KMS-11 (cell line): ENCODE data around the gene PHB1.

ENCODE experiments used
- H2AFZ ChIP-seq: fragments of 200-600 bp; sonication (generic); 2 replicates; pipeline ENCODE4 v1.6.1; 2016; ENCODE audit warnings: antibody characterized with exemption, mixed run types, low read depth
- H3K27ac ChIP-seq: fragments of 200-600 bp; sonication (generic); 2 replicates; pipeline ENCODE4 v1.6.1; 2016; ENCODE audit warnings: mild to moderate bottlenecking, mixed run types
- H3K27me3 ChIP-seq: fragments of 200-600 bp; sonication (generic); 2 replicates; pipeline ENCODE4 v1.6.1; 2017; ENCODE audit warnings: mild to moderate bottlenecking, low read depth, mixed run types, moderate library complexity; ENCODE audit not compliant: insufficient read depth
- H3K36me3 ChIP-seq: fragments of 200-600 bp; sonication (generic); 2 replicates; pipeline ENCODE4 v1.6.1; 2017; ENCODE audit warnings: mild to moderate bottlenecking, mixed run types; ENCODE audit not compliant: insufficient read depth
- H3K4me1 ChIP-seq: fragments of 200-600 bp; sonication (generic); 2 replicates; pipeline ENCODE4 v1.6.1; 2016; ENCODE audit warnings: mild to moderate bottlenecking, low read depth, mixed run types; ENCODE audit not compliant: poor library complexity, severe bottlenecking
- H3K4me2 ChIP-seq: fragments of 200-600 bp; sonication (generic); 2 replicates; pipeline ENCODE4 v1.7.0; 2016; ENCODE audit warnings: mild to moderate bottlenecking, mixed run types
- H3K4me3 ChIP-seq: fragments of 200-600 bp; sonication (generic); IDR thresholded peaks from 2 replicates; pipeline ENCODE4 v1.6.1; 2017; ENCODE audit warnings: low read depth, low read length, mixed read lengths; ENCODE audit not compliant: insufficient read depth
- H3K79me2 ChIP-seq: fragments of 200-600 bp; sonication (generic); 2 replicates; pipeline ENCODE4 v1.6.1; 2016; ENCODE audit warnings: low read depth, mixed run types; ENCODE audit not compliant: insufficient read depth
- H3K9ac ChIP-seq: fragments of 200-600 bp; sonication (generic); 2 replicates; pipeline ENCODE4 v1.6.1; 2016; ENCODE audit warnings: mild to moderate bottlenecking, mixed run types
- H4K20me1 ChIP-seq: fragments of 200-600 bp; sonication (generic); 2 replicates; pipeline ENCODE4 v1.6.1; 2016; ENCODE audit warnings: mild to moderate bottlenecking, mixed run types; ENCODE audit not compliant: insufficient read depth
- CTCF ChIP-seq: fragments of 200-600 bp; sonication (generic); conservative IDR thresholded peaks from 2 replicates; pipeline ENCODE4 v1.6.1; 2017; ENCODE audit warnings: low read depth, mild to moderate bottlenecking, antibody characterized with exemption, low read length, moderate library complexity, mixed read lengths

Gene PHB1

GRCh38 chr17:49388290-49388640, 26.4 kb downstream of the PHB1 start:
- H4K20me1 ChIP-seq: no peaks in the 10 kb centered on the region
- H2AFZ ChIP-seq: no peak overlapping the region
- no peaks in the 10 kb centered on the region for H3K4me1 ChIP-seq
- H3K4me3 ChIP-seq: no peak overlapping the region
- H3K27me3 ChIP-seq: no peaks in the 10 kb centered on the region
- H3K27ac ChIP-seq: no peak overlapping the region
- no peak overlapping the region for H3K9ac ChIP-seq
- H3K79me2 ChIP-seq: no peaks in the 10 kb centered on the region
- no peak overlapping the region for H3K4me2 ChIP-seq
- no peaks in the 10 kb centered on the region for H3K36me3 ChIP-seq
- no peak for TF ChIP-seq CTCF

GRCh38 chr17:49387498-49388289, 27.0 kb downstream of the PHB1 start:
- Histone ChIP-seq H2AFZ (no peak overlapping the region), H3K4me2 (no peak overlapping the region)
- TF ChIP-seq CTCF: no peak

GRCh38 chr17:49386373-49386772, 28.3 kb downstream of the PHB1 start:
- Histone ChIP-seq H3K36me3 (no peaks in the 10 kb centered on the region), H3K4me3 (no peak overlapping the region), H4K20me1 (no peaks in the 10 kb centered on the region), H3K27ac (no peak overlapping the region), H3K4me2 (no peak overlapping the region), H3K79me2 (no peaks in the 10 kb centered on the region), H3K4me1 (no peaks in the 10 kb centered on the region), H3K27me3 (no peaks in the 10 kb centered on the region), H2AFZ (no peak overlapping the region), H3K9ac (no peak overlapping the region)
- TF ChIP-seq CTCF: no peak

More at GRCh38 chr17:49387498-49388289, 27.0 kb downstream of the PHB1 start:
- Histone ChIP-seq H4K20me1 (no peaks in the 10 kb centered on the region), H3K4me3 (no peak overlapping the region), H3K79me2 (no peaks in the 10 kb centered on the region), H3K27ac (no peak overlapping the region), H3K27me3 (no peaks in the 10 kb centered on the region), H3K36me3 (no peaks in the 10 kb centered on the region), H3K9ac (no peak overlapping the region), H3K4me1 (no peaks in the 10 kb centered on the region)

- Histone ChIP-seq H3K9ac (no peak overlapping the region), H3K4me1 (no peaks in the 10 kb centered on the region), H3K79me2 (no peaks in the 10 kb centered on the region), H3K27ac (no peak overlapping the region), H3K27me3 (no peaks in the 10 kb centered on the region), H3K4me2 (no peak overlapping the region), H4K20me1 (no peaks in the 10 kb centered on the region), H3K4me3 (no peak overlapping the region), H2AFZ (no peak overlapping the region), H3K36me3 (no peaks in the 10 kb centered on the region)
- TF ChIP-seq CTCF: no peak
Observed at GRCh38 chr17:49384951-49385350, 29.7 kb downstream of the PHB1 start.
